CD4-positive, alpha-beta T cell (primary cell): ENCODE results near the gene LIN28B. TPM values are rescaled to one million over a fixed set of nuclear protein-coding genes. Genes with fewer than 3 reads are reported as not detected.
"Not testable (repeated sequence)": the region's sequence is repeated elsewhere in the genome, so short reads cannot be mapped to it uniquely, and the experiment has no call there.

Source experiments
- ATAC-seq: fragments of 200-7000 bp; cut with Tn5 transposase; one replicate; pipeline ENCODE4 v1.10.0; 2022; ENCODE audit warnings: mild to moderate bottlenecking; ENCODE audit not compliant: poor library complexity
- CTCF ChIA-PET: fragments of 350-600 bp; sonication (Branson Sonifier 250); formaldehyde crosslinking; loops from one replicate; lab custom pipeline; 2021; ENCODE audit warnings: antibody characterized with exemption, inconsistent platforms; lab: Charles Lee
- POLR2A ChIA-PET: fragments of 350-600 bp; sonication (Branson Sonifier 250); formaldehyde crosslinking; loops from one replicate; lab custom pipeline; 2021; ENCODE audit warnings: antibody characterized with exemption, inconsistent platforms; lab: Charles Lee
- DNase-seq, 14 experiments: peaks; one replicate each; pipeline ENCODE4 v3.0.0-alpha.2; 2013 to 2020; ENCODE audit warnings: mixed read lengths in 2 of 14
- H3K27ac ChIP-seq, 2 donors: one replicate each; pipeline versions ENCODE4 v1.5.1 to v1.7.0; 2013; ENCODE audit warnings: low read length in 2 of 2, low read depth in 1 of 2, mild to moderate bottlenecking in 1 of 2
- H3K27me3 ChIP-seq, 2 experiments: 1 replicate in 1 of 2; 2 replicates in 1 of 2; pipeline versions ENCODE4 v1.6.1 to v1.7.0; 2013; ENCODE audit warnings: low read length in 2 of 2, control low read depth in 1 of 2, mild to moderate bottlenecking in 1 of 2, moderate library complexity in 1 of 2; ENCODE audit not compliant: insufficient read depth in 2 of 2, control insufficient read depth in 1 of 2
- H3K36me3 ChIP-seq: one replicate; pipeline ENCODE4 v1.6.1; 2013; ENCODE audit warnings: low read length, control low read depth; ENCODE audit not compliant: insufficient read depth
- H3K4me1 ChIP-seq: one replicate; pipeline ENCODE4 v1.6.1; 2013; ENCODE audit warnings: low read length, control low read depth; ENCODE audit not compliant: insufficient read depth
- H3K4me3 ChIP-seq: one replicate; pipeline ENCODE4 v1.5.1; 2013; ENCODE audit warnings: mild to moderate bottlenecking, low read length, moderate library complexity
- H3K9me3 ChIP-seq, 2 experiments: 1 replicate in 1 of 2; 2 replicates in 1 of 2; pipeline versions ENCODE4 v1.6.1 to v1.7.0; 2013; ENCODE audit warnings: low read length in 2 of 2, mild to moderate bottlenecking in 2 of 2, control low read depth in 1 of 2, moderate library complexity in 1 of 2; ENCODE audit not compliant: control insufficient read depth in 1 of 2, insufficient read depth in 1 of 2
- H3K27ac Mint-ChIP-seq: one replicate; pipeline ENCODE4 v1.8.0; 2020; ENCODE audit warnings: mixed read lengths
- H3K27me3 Mint-ChIP-seq: one replicate; pipeline ENCODE4 v1.8.0; 2021; ENCODE audit warnings: mixed read lengths
- H3K36me3 Mint-ChIP-seq: one replicate; pipeline ENCODE4 v1.8.0; 2021; ENCODE audit warnings: low read depth, mixed read lengths
- H3K4me1 Mint-ChIP-seq: one replicate; pipeline ENCODE4 v1.8.0; 2021; ENCODE audit warnings: low read depth, mixed read lengths
- H3K4me3 Mint-ChIP-seq: one replicate; pipeline ENCODE4 v1.8.0; 2020; ENCODE audit warnings: mild to moderate bottlenecking, mixed read lengths
- H3K9me3 Mint-ChIP-seq: one replicate; pipeline ENCODE4 v1.8.0; 2020; ENCODE audit warnings: mixed read lengths
- CTCF ChIP-seq: fragments of 200-600 bp; IDR thresholded peaks from one replicate; pipeline ENCODE4 v1.8.0; 2022; ENCODE audit warnings: antibody characterized with exemption, mild to moderate bottlenecking
- intact Hi-C, 2 experiments: fragments of 100-400 bp; cut with DNase I in 1 of 2; cut with micrococcal nuclease in 1 of 2; formaldehyde crosslinking; loops; one replicate each; pipeline versions ENCODE4 v1.15.1 to v1.9.0; 2023 to 2025; cut with DNase I, micrococcal nuclease
- total RNA-seq, 174 experiments: library from RNA in 2 of 174; stranded (reverse) in 2 of 174; gene quantifications; one replicate each; pipeline ENCODE4 v1.2.3 and lab custom pipeline; 2021 to 2026

The LIN28B gene
- total RNA-seq, 2 experiments from 2014 or later: not detected

- peaks cover 0 to 15% of the 10 kb centered on the region in 2 experiments for H3K27me3 ChIP-seq
- H3K9me3 Mint-ChIP-seq: no peaks in the 10 kb centered on the region
- intact Hi-C loops: no loop called here
- H3K4me3 Mint-ChIP-seq: no peak overlapping the region
- ATAC-seq (no peak), DNase-seq (no peak)
- H3K4me1 ChIP-seq: no peaks in the 10 kb centered on the region
- no peaks in the 10 kb centered on the region for H3K36me3 ChIP-seq
- H3K4me1 Mint-ChIP-seq: no peaks in the 10 kb centered on the region
- no peaks in the 10 kb centered on the region for H3K36me3 Mint-ChIP-seq
- no peak overlapping the region for H3K27ac Mint-ChIP-seq
- H3K27me3 Mint-ChIP-seq: peaks cover 41% of the 10 kb centered on the region
- no peak overlapping the region for H3K4me3 ChIP-seq
- no peaks in the 10 kb centered on the region for H3K9me3 ChIP-seq
- TF ChIP-seq CTCF: no peak
- no peak overlapping the region for H3K27ac ChIP-seq
- POLR2A ChIA-PET: no interaction called here
- CTCF ChIA-PET: interaction anchor here (1.1 kb wide), 1 partner anchor 18 kb away, joined by 3 read pairs; no protein-coding TSS in a partner anchor
Observed at GRCh38 chr6:105069821-105070445, 113.0 kb downstream of the LIN28B start.

GRCh38 chr6:105072798-105073199, 115.9 kb downstream of the LIN28B start:
- Histone ChIP-seq H3K27ac (no peak overlapping the region), H3K36me3 (no peaks in the 10 kb centered on the region), H3K27me3 (peaks cover 0 to 3% of the 10 kb centered on the region in 2 experiments), H3K4me1 (no peaks in the 10 kb centered on the region), H3K9me3 (no peaks in the 10 kb centered on the region), H3K4me3 (no peak overlapping the region)
- H3K27me3 Mint-ChIP-seq: peaks cover 24% of the 10 kb centered on the region
- ChIA-PET CTCF (no interaction called here), POLR2A (no interaction called here)
- H3K36me3 Mint-ChIP-seq: no peaks in the 10 kb centered on the region
- no peak overlapping the region for H3K4me3 Mint-ChIP-seq
- no peak for DNase-seq
- no peaks in the 10 kb centered on the region for H3K9me3 Mint-ChIP-seq
- no peaks in the 10 kb centered on the region for H3K4me1 Mint-ChIP-seq
- no peak for ATAC-seq
- TF ChIP-seq CTCF: no peak
- no peak overlapping the region for H3K27ac Mint-ChIP-seq
- intact Hi-C loops: no loop called here

GRCh38 chr6:105075210-105075609, 118.3 kb downstream of the LIN28B start:
- DNase-seq (no peak), ATAC-seq (no peak)
- Histone ChIP-seq H3K4me1 (no peaks in the 10 kb centered on the region), H3K27me3 (no peaks in the 10 kb centered on the region), H3K4me3 (no peak overlapping the region), H3K27ac (no peak overlapping the region), H3K36me3 (no peaks in the 10 kb centered on the region), H3K9me3 (no peaks in the 10 kb centered on the region)
- Mint-ChIP-seq H3K27ac (no peak overlapping the region), H3K36me3 (no peaks in the 10 kb centered on the region), H3K27me3 (peaks cover 14% of the 10 kb centered on the region), H3K4me3 (no peak overlapping the region), H3K4me1 (no peaks in the 10 kb centered on the region), H3K9me3 (no peaks in the 10 kb centered on the region)
- CTCF ChIA-PET: no interaction called here
- no peak for TF ChIP-seq CTCF
- POLR2A ChIA-PET: no interaction called here
- intact Hi-C loops: loop anchor here in 1 of 2 experiments (5.0 kb wide), 2 partner anchors 283 to 393 kb away; no protein-coding TSS in a partner anchor

- H3K27ac ChIP-seq, H3K9me3 Mint-ChIP-seq, DNase-seq, ATAC-seq, H3K4me3 Mint-ChIP-seq, H3K27ac Mint-ChIP-seq, H3K4me3 ChIP-seq, POLR2A ChIA-PET, H3K36me3 Mint-ChIP-seq, H3K36me3 ChIP-seq, H3K27me3 Mint-ChIP-seq, H3K4me1 ChIP-seq, H3K4me1 Mint-ChIP-seq, H3K9me3 ChIP-seq, H3K27me3 ChIP-seq: not testable (repeated sequence)
- intact Hi-C loops: loop anchor here in 1 of 2 experiments (5.0 kb wide), 2 partner anchors 284 to 394 kb away; no protein-coding TSS in a partner anchor
- CTCF ChIA-PET: interaction anchor here (0.7 kb wide), 1 partner anchor 287 kb away, joined by 3 read pairs; no protein-coding TSS in a partner anchor
Observed at GRCh38 chr6:105076418-105076817, 119.5 kb downstream of the LIN28B start.
